Measurements from ENCODE around the gene ACTL8.

- no peak for TF ChIP-seq SUZ12 (IDR thresholded peaks at IDR 0.05; ENCODE audit: extremely low read depth, insufficient read depth, insufficient read length)
- TF ChIP-seq YY1 (IDR thresholded peaks at IDR 0.05; ENCODE audit: insufficient read depth, insufficient read length) = no peak
Measured at GRCh38 chr1:17825273-17826164, 70.4 kb downstream of the ACTL8 start.

All from NT2/D1 (cell line).